Panc1 (cell line): Measurements from ENCODE around the gene GMEB2.

Source experiments
- REST ChIP-seq, 2 experiments: IDR thresholded peaks; 2 replicates each; pipeline ENCODE4 v1.6.1; 2011 to 2012; ENCODE audit warnings: low read depth in 2 of 2, control low read depth in 1 of 2, low read length in 1 of 2, mild to moderate bottlenecking in 1 of 2, moderate library complexity in 1 of 2; ENCODE audit not compliant: insufficient read depth in 1 of 2
- SIN3A ChIP-seq: IDR thresholded peaks from 2 replicates; pipeline ENCODE4 v1.6.1; 2012; ENCODE audit warnings: low read depth, mild to moderate bottlenecking, low read length, moderate library complexity, borderline replicate concordance; ENCODE audit not compliant: insufficient read depth
- TF ChIP-seq, protein P1 (sequence below): fragments of 450-650 bp; IDR thresholded peaks from 2 replicates; pipeline ENCODE4 v1.5.1; 2017; ENCODE audit warnings: mild to moderate bottlenecking

DNA sequence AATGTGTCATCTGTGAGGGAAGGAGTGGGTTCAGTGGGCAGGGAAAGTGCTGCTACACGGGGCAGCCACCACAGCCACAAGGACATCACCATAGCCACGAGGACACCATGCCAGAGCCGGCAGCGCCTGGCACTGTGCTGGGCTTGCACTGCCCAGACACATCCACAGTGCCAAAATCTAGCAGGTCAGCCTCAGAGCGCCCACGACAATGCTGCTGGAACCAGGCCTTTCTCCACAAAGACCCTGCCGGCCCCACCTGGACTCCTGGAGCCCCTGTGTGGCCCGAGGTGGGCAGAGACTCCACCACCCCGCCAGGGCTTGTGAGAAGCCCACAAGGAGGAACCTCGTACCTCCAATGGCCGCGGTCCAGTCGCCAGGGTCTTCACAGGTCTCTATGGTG lies 34.2 kb downstream of the GMEB2 start:
- TF ChIP-seq, protein P1, sequence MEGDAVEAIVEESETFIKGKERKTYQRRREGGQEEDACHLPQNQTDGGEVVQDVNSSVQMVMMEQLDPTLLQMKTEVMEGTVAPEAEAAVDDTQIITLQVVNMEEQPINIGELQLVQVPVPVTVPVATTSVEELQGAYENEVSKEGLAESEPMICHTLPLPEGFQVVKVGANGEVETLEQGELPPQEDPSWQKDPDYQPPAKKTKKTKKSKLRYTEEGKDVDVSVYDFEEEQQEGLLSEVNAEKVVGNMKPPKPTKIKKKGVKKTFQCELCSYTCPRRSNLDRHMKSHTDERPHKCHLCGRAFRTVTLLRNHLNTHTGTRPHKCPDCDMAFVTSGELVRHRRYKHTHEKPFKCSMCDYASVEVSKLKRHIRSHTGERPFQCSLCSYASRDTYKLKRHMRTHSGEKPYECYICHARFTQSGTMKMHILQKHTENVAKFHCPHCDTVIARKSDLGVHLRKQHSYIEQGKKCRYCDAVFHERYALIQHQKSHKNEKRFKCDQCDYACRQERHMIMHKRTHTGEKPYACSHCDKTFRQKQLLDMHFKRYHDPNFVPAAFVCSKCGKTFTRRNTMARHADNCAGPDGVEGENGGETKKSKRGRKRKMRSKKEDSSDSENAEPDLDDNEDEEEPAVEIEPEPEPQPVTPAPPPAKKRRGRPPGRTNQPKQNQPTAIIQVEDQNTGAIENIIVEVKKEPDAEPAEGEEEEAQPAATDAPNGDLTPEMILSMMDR = no peak
- TF ChIP-seq REST (IDR thresholded peaks at IDR 0.05; ENCODE audit: insufficient read depth in 1 of 2, low read depth in 2 of 2, low read length in 1 of 2) = no peak
- no peak for TF ChIP-seq SIN3A
